ENCODE measurements around the gene RANGRF.

- TF ChIP-seq POLR2A (IDR thresholded peaks at IDR 0.05) (no peak), CTCF (IDR thresholded peaks at IDR 0.05) (no peak), POLR2AphosphoS5 (IDR thresholded peaks at IDR 0.05) (no peak)
Observed at GRCh38 chr17:8256691-8257090, 31.8 kb upstream of the RANGRF start.

Measured in breast epithelium (tissue), 3 donors.